Fibroblast of skin of left quadriceps (primary cell): Measurements from ENCODE around the gene NT5DC4.

Experiments
- DNase-seq, 2 experiments: peaks; one replicate each; pipeline ENCODE4 v3.0.0-alpha.2; 2013; ENCODE audit warnings: low read depth in 2 of 2

Gene NT5DC4

DNA sequence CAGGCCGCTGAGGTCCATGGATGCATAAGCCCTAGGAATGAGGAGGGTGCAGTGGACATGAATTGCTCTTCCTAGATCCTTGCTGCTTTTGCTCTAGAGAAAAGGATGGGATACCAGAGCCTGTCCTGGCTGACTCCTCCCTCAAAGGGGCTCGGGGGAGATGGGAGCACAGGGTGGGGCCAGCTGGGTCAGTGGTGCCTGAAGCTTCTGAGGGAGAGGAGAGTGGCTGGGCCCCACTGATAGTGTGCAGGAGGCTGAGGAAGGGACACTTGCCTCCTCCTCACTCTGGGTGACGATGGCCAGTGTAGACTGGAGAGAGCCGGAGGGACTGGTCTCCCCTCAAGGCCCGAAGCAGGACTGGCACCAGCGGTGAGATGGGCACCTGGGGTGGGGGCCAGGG lies at the start of gene NT5DC4:
TSS of gene NT5DC4 (plus strand) at position 236 of the 400 bp plus-strand sequence. CDS start at position 296, 60 bp downstream.
- DNase-seq, result no peak

DNA sequence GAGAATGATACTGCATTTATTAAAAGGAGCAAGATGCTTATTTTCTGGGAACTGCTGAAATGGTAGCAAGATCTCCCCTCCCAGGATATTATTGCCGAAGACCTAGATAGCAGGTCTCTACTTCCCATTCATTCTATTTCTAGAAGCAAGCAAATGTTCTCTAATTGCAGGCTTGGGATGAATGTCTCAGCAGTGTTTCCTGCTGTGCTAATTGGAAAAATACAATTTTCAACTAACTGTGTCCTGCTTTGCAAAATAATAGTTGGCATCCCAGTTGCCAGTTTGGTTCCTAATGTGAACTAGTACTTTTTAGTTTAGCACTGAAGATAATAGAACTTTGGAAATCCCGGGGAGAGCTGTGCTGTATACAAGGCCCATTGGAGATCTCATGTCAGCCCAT lies 49.0 kb upstream of the NT5DC4 start:
- DNase-seq, result no peak

DNA sequence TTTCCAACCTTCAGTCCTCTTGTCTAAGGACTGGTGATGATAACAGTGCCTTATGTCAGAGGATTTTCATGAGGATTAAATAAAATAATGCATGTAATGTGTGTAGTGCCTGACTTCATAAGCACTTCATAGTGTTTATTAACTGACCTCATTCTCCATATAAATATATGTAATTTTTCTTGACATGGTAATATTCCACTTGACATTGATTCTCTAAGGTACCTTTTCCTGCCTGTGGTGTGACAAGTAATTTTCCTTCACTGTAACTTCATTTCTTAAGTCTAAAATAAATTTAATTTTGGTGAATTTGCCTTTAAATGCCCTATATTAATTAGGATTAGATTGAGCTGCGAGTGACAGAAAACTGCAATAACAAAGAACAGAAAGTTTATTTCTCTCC lies 47.8 kb upstream of the NT5DC4 start:
- DNase-seq, result no peak

DNA sequence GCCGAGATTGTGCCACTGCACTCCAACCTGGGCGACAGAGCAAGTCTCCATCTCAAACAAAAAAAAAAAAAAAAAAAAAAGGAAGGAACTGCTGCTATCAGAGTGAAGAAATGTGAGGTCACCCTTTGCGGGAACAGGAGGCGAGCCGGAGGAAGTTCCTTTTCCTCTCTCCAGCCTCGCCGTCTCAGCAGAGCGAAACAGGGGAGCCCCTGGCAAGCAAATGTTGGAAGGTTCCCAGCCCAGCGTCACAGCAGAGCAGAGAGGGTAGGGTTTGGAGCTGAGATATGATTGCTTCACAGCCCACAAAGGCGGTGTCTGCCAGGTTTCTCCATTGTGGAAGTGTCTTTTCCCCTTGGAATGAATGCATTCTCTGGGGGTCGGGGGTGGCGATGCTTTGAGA lies 46.6 kb upstream of the NT5DC4 start:
- DNase-seq, result no peak

DNA sequence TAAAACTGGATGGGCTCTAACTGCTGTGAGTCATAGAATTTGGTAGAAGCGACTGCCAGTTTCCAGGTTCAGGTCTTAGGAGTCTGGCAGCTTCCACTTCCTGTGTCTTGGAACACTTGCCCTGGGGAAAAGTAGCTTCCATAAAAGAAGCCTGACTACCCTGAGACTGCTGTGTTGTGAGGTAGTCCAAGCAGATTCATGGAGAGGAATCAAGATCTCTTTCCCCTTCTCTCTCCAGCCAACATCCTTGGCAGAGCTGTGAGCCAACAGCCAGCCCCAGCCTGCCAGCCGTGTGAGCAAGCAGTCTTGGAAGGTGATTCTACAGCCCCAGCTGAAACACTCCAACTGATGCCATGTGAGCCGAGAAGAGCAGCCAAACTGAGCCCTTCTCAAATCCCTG lies 41.3 kb upstream of the NT5DC4 start:
- DNase-seq, result no peak

DNA sequence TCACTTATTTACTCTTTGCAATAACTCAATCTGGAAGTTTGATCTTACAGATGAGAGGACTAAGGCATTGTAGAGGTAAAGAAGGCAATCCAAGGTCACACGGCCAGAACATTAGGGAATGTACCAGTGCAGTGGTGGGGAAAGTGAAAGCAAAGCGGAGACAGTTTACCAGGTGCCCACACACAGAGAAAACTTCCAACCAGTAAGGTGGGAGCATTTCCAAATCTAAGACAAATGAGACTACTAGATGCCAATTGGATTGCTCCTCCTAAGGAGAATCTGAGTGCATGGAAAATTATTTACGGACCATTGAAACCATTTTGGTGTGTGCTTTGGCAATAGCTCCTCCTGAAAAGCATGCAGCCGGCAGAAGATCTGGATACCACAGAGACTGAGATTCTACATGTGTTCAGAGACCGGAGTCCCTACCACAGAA lies 40.1 kb upstream of the NT5DC4 start:
- DNase-seq, result no peak

DNA sequence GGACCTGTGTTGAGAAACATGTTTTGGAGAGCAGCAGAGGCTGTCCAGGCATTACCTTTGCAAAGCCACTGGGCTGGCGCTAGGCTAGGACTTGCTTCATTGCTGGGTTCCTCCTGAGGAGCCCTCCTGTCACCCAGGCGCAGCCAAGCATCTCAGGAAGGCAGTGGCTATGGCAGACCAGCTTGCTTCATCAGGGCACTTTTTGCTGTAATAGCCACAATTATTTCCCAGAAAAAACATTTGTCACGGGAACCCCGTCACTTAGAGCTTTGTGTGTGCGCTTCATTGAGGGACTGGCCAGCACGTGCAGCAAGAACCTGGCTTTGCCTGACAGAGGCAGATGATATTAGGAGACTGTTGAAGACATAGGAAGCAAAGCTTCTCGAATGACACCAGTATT lies 38.7 kb upstream of the NT5DC4 start:
- DNase-seq, result no peak

DNA sequence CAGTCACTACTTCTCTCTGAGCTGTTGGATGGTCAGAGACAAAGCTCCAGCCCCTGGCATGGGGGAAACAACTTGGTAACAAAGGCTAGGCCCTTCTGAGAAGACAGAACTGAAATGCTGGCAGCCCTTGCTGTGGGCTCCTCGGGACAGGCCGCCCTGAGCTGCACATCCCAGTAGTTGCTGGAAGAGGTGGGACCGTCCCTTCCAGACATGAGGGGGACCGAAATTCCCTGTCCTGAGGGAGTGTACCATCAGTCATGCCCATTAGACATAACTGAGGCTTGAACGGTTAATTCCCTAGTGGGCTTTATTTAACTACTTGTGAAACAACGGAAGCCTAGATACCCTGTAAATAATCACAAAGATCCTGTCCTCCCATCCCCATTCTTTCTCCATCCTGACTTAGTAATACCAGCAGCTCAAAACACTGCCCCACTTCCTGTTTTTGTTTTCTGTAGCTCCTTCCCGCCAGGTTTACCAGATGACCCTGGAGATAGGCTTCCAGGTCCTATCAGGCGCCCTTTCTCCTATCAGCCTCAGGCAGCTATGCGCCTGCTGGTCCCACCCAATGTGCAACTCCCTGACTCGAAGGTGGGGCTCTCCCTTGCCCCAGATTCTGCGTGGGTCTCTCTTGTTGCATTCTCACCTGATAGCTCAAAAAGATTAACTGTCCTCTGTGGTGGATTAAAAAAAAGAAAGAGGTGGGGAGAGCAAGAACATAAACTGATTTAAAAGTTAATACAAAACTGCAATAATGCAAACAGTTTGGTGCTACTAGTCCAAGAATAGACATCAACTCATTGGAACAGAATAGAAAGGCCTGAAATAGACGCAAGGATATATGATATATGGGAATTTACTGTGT lies 37.0 kb upstream of the NT5DC4 start:
- no peak for DNase-seq

DNA sequence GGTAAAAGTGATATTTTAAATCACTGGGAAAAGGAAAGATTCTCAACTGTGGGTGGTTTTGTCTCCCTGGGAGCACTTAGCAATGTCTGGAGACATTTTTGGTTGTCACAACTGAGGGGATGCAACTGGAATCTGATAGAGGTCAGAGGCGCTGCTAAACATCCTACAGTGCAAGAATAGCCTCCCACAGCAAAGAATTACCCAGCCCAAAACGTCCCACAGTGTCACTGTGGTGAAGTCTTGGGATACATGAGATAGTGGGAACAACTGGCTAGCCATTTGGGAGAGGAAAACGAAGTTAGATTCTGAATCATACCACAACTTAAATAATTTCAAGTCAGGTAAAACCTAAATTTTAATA lies 36.4 kb upstream of the NT5DC4 start:
- no peak for DNase-seq

DNA sequence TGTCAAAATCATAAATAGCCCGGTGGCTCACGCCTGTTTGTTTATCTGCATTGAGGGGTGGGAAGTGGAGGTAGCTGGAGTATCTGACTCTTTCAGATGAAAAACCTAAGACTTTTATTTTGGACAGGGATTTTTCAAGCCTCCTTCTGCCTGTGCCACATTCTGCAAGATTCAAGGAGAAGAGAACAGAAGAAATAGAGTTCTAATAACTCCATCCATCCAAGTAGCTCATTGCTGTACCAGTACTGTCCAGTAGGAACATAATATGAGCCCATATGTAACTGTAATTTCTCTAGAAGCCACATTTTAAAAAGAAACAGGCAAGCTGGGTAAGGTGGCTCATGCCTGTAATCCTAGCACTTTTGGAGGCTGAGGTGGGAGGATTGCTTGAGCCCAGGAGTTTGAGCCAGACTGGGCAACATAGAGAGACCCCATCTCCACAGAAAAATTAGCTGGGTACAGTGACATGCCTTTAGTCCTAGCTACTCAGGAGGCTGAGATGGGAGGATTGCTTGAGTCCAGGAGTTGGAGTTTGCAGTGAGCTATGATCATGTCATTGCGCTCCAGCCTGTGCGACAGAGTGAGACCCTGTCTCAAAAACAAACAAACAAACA lies 35.4 kb upstream of the NT5DC4 start:
- DNase-seq, result no peak

DNA sequence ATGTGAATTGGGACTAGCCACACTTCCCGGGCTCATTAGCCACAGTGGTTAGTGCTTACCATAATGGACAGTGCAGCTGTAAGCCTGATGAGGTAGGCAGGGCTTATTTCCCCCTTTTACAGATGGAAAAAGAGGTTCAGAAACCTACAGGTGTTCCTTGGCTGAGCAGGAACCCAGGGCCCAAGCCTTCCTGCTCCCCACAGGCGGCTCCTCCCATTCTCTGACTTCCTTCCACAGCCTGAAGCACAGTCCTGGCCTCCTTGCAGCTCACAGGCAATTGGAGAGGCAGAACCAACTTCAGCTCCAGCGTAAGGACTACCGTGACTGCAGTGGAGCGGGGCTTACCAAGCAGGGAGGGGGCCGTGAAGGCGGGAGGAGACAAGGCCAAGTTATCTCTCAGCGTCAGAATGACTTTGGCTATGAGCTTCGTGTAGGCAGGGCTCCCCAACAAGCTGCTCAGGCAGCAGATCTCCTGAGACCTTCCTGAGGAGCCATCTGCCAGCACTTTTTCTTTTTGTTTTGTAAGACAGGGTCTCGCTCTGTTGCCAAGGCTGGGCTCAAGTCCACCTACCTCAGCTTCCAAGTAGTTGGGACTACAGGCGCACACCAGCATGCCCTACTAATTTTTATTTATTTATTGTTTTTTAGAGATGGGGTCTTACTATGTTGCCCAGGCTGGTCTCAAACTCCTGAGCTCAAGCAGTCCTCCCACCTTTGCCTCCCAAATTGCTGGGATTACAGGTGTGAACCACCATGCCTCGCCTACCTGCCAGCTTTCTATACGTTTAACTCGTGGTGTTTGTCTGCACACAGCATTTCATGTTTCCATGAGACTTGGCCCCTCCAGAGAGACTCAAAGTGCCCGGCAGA lies 34.2 kb upstream of the NT5DC4 start:
- no peak for DNase-seq

DNA sequence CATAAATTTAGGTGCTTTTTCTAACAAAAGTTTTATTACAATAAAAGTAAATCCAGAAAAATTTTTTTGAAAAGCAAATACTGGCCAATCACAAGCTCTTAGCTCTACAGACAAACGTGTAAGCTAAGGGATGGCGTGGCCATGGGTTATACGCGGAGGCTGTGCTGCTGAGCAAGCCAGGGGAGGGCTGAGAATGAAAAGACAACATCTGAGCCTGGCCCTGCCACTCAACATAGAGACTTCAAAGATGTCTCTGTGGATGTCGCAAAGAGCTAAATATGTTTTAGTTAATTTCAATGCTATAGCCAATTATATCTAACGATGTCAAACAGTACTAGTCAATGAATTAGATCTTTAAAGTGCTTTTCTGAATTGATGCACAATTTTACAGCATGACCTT lies 33.3 kb upstream of the NT5DC4 start:
- DNase-seq, result no peak

DNA sequence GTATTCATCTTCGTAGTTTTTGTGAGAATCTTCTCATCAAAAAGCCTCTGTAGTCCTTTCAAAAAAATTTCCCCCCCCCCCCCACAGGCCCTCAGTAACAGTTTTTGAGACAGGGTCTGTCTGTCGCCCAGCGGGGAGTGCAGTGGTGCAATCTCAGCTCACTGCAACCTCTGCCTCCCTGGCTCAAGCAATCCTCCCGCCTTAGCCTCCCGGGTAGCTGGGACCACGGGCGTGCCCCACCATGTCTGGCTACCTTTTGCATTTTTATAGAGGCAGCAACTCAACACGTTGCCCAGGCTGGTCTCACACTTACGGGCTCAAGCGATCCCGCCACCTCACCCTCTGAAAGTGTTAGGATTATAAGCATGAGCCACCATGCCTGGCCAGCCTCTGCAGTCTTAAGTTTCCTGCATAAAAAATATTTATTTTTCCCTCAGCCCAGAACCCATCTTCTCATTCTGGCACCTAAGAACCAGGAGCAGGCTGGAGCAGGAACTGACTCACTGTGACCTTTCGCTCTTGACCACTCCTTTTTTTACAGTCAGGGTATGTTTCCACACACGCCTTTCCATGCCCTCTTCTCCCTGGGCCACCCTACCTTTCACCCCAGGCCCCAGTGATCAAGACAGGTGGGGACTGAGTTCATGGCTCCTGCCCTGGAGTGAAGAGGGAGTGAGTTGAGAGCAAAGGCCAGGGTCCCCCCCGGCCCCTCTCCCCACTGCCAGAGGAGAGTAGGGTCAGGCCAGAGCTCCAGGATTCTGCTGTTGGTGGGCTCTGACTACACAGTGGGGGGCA lies 32.5 kb upstream of the NT5DC4 start:
- no peak for DNase-seq

DNA sequence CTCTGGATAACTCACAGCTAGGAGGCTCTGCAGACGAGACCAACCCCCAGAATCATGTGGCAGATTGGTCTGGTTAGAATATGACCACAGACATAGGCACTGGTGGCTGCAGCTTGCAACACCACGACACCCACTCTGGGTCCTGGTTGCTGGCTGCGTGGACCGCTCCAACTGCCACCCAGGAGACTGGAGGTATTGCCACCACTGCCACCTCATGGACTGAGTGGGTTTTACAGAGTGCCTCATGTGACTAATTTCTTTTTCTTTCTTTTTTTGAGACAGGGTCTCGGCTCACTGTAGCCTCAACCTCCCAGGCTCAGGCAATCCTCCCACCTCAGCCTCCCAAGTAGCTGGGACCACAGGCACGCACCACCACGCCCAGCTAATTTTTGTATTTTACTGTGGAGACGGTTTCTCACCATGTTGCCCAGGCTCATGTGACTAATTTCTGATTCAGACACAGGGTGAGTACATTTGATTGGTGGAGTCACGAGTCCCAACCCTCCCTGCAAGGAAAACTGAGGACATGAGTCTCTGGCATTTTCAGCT lies 29.9 kb upstream of the NT5DC4 start:
- no peak for DNase-seq

DNA sequence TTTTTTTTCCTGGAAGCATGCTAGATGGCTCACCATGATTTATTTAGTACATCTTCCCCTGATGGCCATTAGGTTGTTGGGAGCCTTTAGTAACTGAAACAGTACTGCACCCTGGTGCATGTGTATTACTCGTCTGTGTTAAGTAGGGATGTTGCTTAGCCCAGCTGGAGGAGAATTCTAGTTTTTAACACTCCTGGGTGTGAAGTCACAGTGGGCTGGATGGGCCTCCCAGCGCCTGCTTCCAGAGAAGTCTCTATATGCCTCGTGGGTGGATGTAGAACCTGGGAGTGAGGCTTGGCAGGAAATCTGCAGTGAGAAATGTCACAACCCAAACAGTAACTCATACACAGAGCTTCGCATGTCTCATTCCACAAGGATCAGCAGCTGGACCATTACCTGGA lies 28.9 kb upstream of the NT5DC4 start:
- no peak for DNase-seq

DNA sequence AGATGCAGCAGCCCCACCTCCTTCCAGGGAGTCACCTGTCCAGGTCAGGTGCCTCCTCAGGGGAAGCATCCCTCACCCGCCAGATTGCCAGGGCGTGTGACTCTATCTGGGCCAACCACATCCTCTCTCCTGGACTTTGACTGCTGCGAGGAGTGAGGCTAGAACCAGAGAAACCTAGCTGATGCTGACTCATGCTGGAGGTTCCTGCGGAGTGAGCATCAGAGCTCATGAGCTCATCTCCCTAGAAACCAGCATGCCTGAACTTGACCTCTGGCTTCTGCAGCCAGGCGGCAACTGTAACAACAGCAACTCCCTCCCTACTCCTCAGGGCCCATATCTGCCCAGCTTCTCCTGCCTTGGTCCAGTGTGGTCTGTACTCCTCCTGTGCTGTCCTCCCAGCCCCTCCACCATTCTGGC lies 28.3 kb upstream of the NT5DC4 start:
- DNase-seq, result peak; percentile 54 to 63

DNA sequence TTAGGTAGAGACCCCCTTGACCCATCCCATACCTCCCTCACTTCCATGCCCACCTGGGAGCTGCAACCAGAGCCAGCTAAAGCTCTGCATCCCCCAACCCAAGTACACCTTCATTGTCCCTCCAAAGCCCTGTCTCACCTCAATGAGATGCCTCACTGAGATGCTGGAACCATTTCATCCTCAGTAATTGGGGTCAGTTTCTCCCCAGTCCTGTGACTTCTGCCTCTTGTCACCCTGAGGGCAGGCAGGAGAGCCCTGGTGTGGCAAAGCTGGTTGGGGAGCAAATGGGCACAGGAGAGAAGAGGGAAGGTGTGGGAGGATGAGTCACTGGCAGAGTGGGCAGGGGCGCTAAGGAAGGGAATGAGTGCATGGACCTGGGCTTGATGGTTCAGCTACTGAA lies 27.9 kb upstream of the NT5DC4 start:
- DNase-seq, result no peak

DNA sequence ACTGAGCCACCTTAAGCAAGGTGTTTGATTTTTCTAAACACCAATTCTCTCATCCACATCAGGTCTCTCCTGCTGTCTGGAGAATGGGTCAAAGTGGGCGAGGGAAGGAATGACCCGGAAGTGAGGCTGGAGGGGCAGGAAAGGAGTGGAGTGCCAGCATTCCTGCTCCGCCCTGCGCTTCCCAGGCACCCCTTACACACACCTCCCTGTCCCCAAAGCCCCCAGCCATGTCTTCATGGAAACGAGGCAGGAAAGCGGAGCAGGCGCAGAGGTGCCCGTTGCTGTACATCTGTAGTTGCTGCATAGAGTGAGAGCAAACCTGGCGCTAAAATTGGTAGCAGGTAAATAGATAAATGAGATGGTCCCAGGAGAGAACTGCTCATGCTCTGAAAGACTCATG lies 27.2 kb upstream of the NT5DC4 start:
- DNase-seq, result no peak

DNA sequence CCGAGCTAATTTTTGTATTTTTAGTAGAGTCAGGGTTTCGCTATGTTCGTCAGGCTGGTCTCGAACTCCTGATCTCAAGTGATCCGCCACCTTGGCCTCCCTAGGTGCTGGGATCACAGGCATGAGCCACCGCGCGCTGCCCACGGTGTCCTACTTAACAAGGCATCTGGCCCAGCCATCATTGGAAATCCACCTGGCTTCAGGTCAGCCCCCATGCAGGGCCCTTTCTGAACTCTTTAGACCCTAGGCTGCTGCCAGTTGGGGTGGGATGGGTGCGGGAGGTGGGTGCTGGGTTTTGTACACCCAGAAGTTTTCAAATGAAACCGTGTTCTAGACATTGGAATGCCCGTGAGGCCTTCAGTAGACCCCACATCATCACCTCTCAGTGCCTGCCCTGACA lies 26.6 kb upstream of the NT5DC4 start:
- DNase-seq, result no peak

DNA sequence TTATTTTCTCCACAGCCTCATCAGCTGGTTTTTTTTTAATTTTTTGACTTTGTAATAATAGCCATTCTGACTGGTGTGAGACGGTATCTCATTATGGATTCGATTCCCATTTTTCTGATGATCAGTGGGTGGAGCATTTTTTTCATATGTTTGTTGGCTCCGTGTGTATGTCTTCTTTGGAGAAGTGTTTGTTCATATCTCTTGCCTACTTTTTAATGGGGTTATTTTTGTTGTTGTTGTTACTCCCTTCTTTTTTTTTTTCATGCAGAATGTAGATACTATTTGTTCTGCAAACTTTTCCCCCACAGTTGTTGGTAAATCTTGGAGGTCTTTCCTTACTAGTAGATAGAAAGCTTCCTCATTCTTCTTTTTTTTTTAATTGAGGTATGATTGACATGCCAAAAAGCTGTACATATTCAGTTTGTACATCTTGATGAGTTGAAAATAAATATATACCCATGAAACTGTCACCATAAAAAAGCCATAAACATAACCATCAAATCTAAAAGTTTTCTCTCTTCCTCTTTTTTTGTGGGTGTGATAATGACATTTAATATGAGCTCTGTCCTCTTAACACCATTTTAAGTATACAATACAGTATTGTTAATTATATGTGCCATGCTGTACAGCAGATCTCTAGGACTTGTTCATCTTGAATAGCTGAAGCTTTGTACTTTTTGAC lies 21.8 kb upstream of the NT5DC4 start:
- DNase-seq, result no peak
